ENCODE measurements around the gene TLE5.

- TF ChIP-seq CTCF (IDR thresholded peaks at IDR 0.05), result no peak
- no peak for TF ChIP-seq POLR2A (IDR thresholded peaks at IDR 0.05)
Observed at GRCh38 chr19:3054972-3055740, 7.1 kb downstream of the TLE5 start.

All from tibial nerve (tissue), 3 donors.